ENCODE measurements around the gene PIP5K1B. TPM values are rescaled to one million over a fixed set of nuclear protein-coding genes. Genes with fewer than 3 reads are reported as not detected.

The PIP5K1B gene
- total RNA-seq, 2 donors from 2014 or later, result 0.55 to 0.99 TPM

GRCh38 chr9:68798423-68798822 lies 93.4 kb downstream of the PIP5K1B start:
- Mint-ChIP-seq H3K4me3 (no peak overlapping the region), H3K27ac (no peak overlapping the region), H3K4me1 (no peaks in the 10 kb centered on the region), H3K36me3 (ENCODE audit: low read depth) (peaks cover 5% of the 10 kb centered on the region), H3K27me3 (peaks cover 16% of the 10 kb centered on the region)
- ATAC-seq (no peak), DNase-seq (no peak)
- H3K9me3 ChIP-seq (ENCODE audit: control insufficient read depth, low read length, poor library complexity, severe bottlenecking), result no peaks in the 10 kb centered on the region

- Mint-ChIP-seq H3K4me1 (peaks cover 3% of the 10 kb centered on the region), H3K36me3 (ENCODE audit: low read depth) (peaks cover 5% of the 10 kb centered on the region), H3K27me3 (peaks cover 25% of the 10 kb centered on the region), H3K4me3 (no peak overlapping the region), H3K27ac (no peak overlapping the region)
- no peak for DNase-seq
- no peak for ATAC-seq
- H3K9me3 ChIP-seq (ENCODE audit: control insufficient read depth, low read length, poor library complexity, severe bottlenecking), result no peaks in the 10 kb centered on the region
Observed at GRCh38 chr9:68800836-68801235, 95.8 kb downstream of the PIP5K1B start.

GRCh38 chr9:68802525-68803015 lies 97.5 kb downstream of the PIP5K1B start:
- peaks cover 15% of the 10 kb centered on the region for H3K27me3 Mint-ChIP-seq
- peaks cover 3% of the 10 kb centered on the region for H3K4me1 Mint-ChIP-seq
- peak; percentile 70 for ATAC-seq
- H3K27ac Mint-ChIP-seq, result no peak overlapping the region
- no peak overlapping the region for H3K4me3 Mint-ChIP-seq
- no peak for DNase-seq
- H3K9me3 ChIP-seq (ENCODE audit: control insufficient read depth, low read length, poor library complexity, severe bottlenecking), result no peaks in the 10 kb centered on the region
- H3K36me3 Mint-ChIP-seq (ENCODE audit: low read depth), result peaks cover 3% of the 10 kb centered on the region

- DNase-seq, result no peak
- H3K4me1 Mint-ChIP-seq, result peaks cover 3% of the 10 kb centered on the region
Observed at GRCh38 chr9:68804911-68805889, 100.2 kb downstream of the PIP5K1B start.

GRCh38 chr9:68805890-68806517 lies 101.0 kb downstream of the PIP5K1B start:
- Mint-ChIP-seq H3K27ac (no peak overlapping the region), H3K36me3 (ENCODE audit: low read depth) (no peaks in the 10 kb centered on the region), H3K4me3 (no peak overlapping the region), H3K27me3 (peaks cover 30% of the 10 kb centered on the region), H3K4me1 (peaks cover 3% of the 10 kb centered on the region)
- no peaks in the 10 kb centered on the region for H3K9me3 ChIP-seq (ENCODE audit: control insufficient read depth, low read length, poor library complexity, severe bottlenecking)
- ATAC-seq, result no peak
- no peak for DNase-seq

More at GRCh38 chr9:68804911-68805889, 100.2 kb downstream of the PIP5K1B start:
- no peaks in the 10 kb centered on the region for H3K9me3 ChIP-seq (ENCODE audit: control insufficient read depth, low read length, poor library complexity, severe bottlenecking)
- no peak overlapping the region for H3K27ac Mint-ChIP-seq
- ATAC-seq, result no peak
- no peak overlapping the region for H3K4me3 Mint-ChIP-seq
- H3K36me3 Mint-ChIP-seq (ENCODE audit: low read depth), result no peaks in the 10 kb centered on the region
- H3K27me3 Mint-ChIP-seq, result peaks cover 30% of the 10 kb centered on the region

- H3K9me3 ChIP-seq (ENCODE audit: control insufficient read depth, low read length, poor library complexity, severe bottlenecking), result no peaks in the 10 kb centered on the region
- Mint-ChIP-seq H3K36me3 (ENCODE audit: low read depth) (peaks cover 2% of the 10 kb centered on the region), H3K4me3 (no peak overlapping the region), H3K27ac (no peak overlapping the region), H3K4me1 (peaks cover 3% of the 10 kb centered on the region), H3K27me3 (peaks cover 47% of the 10 kb centered on the region)
- ATAC-seq, result no peak
- no peak for DNase-seq
Observed at GRCh38 chr9:68808338-68808890, 103.4 kb downstream of the PIP5K1B start.

GRCh38 chr9:68817079-68817875 lies 112.2 kb downstream of the PIP5K1B start:
- Mint-ChIP-seq H3K4me3 (no peak overlapping the region), H3K36me3 (ENCODE audit: low read depth) (peaks cover 2% of the 10 kb centered on the region), H3K27ac (no peak overlapping the region), H3K27me3 (peaks cover 28% of the 10 kb centered on the region), H3K4me1 (no peaks in the 10 kb centered on the region)
- no peak for DNase-seq
- ATAC-seq, result no peak
- no peaks in the 10 kb centered on the region for H3K9me3 ChIP-seq (ENCODE audit: control insufficient read depth, low read length, poor library complexity, severe bottlenecking)

GRCh38 chr9:68819065-68819464 lies 114.0 kb downstream of the PIP5K1B start:
- no peak for DNase-seq
- H3K4me1 Mint-ChIP-seq, result no peaks in the 10 kb centered on the region
- no peaks in the 10 kb centered on the region for H3K9me3 ChIP-seq (ENCODE audit: control insufficient read depth, low read length, poor library complexity, severe bottlenecking)
- peaks cover 22% of the 10 kb centered on the region for H3K27me3 Mint-ChIP-seq
- H3K27ac Mint-ChIP-seq, result no peak overlapping the region
- ATAC-seq, result no peak
- no peak overlapping the region for H3K4me3 Mint-ChIP-seq
- no peaks in the 10 kb centered on the region for H3K36me3 Mint-ChIP-seq (ENCODE audit: low read depth)

- H3K27me3 Mint-ChIP-seq, result peaks cover 32% of the 10 kb centered on the region
- ATAC-seq (no peak), DNase-seq (no peak)
- no peak overlapping the region for H3K4me3 Mint-ChIP-seq
- no peaks in the 10 kb centered on the region for H3K9me3 ChIP-seq (ENCODE audit: control insufficient read depth, low read length, poor library complexity, severe bottlenecking)
- H3K4me1 Mint-ChIP-seq, result no peaks in the 10 kb centered on the region
- no peaks in the 10 kb centered on the region for H3K36me3 Mint-ChIP-seq (ENCODE audit: low read depth)
- no peak overlapping the region for H3K27ac Mint-ChIP-seq
Observed at GRCh38 chr9:68821911-68822310, 116.9 kb downstream of the PIP5K1B start.

GRCh38 chr9:68822596-68823165 lies 117.6 kb downstream of the PIP5K1B start:
- no peak for DNase-seq
- ATAC-seq, result no peak
- H3K4me3 Mint-ChIP-seq, result no peak overlapping the region
- no peaks in the 10 kb centered on the region for H3K9me3 ChIP-seq (ENCODE audit: control insufficient read depth, low read length, poor library complexity, severe bottlenecking)
- no peaks in the 10 kb centered on the region for H3K36me3 Mint-ChIP-seq (ENCODE audit: low read depth)
- no peaks in the 10 kb centered on the region for H3K4me1 Mint-ChIP-seq
- H3K27me3 Mint-ChIP-seq, result peaks cover 32% of the 10 kb centered on the region
- H3K27ac Mint-ChIP-seq, result no peak overlapping the region

GRCh38 chr9:68825762-68826472 lies 120.9 kb downstream of the PIP5K1B start:
- peaks cover 26% of the 10 kb centered on the region for H3K27me3 Mint-ChIP-seq
- no peaks in the 10 kb centered on the region for H3K4me1 Mint-ChIP-seq
- H3K27ac Mint-ChIP-seq, result no peak overlapping the region
- H3K4me3 Mint-ChIP-seq, result no peak overlapping the region
- no peak for ATAC-seq
- H3K36me3 Mint-ChIP-seq (ENCODE audit: low read depth), result no peaks in the 10 kb centered on the region
- no peak for DNase-seq
- no peaks in the 10 kb centered on the region for H3K9me3 ChIP-seq (ENCODE audit: control insufficient read depth, low read length, poor library complexity, severe bottlenecking)

All from T-helper 17 cell (primary cell).